ENCODE results near the gene SFN. TPM values are rescaled to one million over a fixed set of nuclear protein-coding genes. Genes with fewer than 3 reads are reported as not detected.
A peak's percentile ranks its signal among the peaks of the same experiment; 100 is the strongest.

The SFN gene
- total RNA-seq, 1 experiment from 2014 or later = 14.3 TPM

GRCh38 chr1:26827106-26827604 lies 35.8 kb upstream of the SFN start (continued):
- TF ChIP-seq, protein P1, sequence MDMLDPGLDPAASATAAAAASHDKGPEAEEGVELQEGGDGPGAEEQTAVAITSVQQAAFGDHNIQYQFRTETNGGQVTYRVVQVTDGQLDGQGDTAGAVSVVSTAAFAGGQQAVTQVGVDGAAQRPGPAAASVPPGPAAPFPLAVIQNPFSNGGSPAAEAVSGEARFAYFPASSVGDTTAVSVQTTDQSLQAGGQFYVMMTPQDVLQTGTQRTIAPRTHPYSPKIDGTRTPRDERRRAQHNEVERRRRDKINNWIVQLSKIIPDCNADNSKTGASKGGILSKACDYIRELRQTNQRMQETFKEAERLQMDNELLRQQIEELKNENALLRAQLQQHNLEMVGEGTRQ (CRISPR knock-in tag; IDR thresholded peaks at IDR 0.05) = no peak
- TF ChIP-seq ATF3 (CRISPR knock-in tag; conservative IDR thresholded peaks at IDR 0.05) = no peak
- TF ChIP-seq AR (CRISPR knock-in tag; IDR thresholded peaks at IDR 0.05) = no peak

GRCh38 chr1:26827663-26828062 lies 35.3 kb upstream of the SFN start:
- peaks cover 35% of the 10 kb centered on the region for H3K4me1 Mint-ChIP-seq
- CTCF ChIA-PET = interaction anchor here (0.7 to 1.0 kb wide), 3 partner anchors 28 to 39 kb away, joined by 3 read pairs; partner anchors contain the start of gene SFN
- peaks cover 4% of the 10 kb centered on the region for H3K36me3 Mint-ChIP-seq
- H3K4me3 Mint-ChIP-seq = peak overlapping the region; percentile 77
- DNase-seq (ENCODE audit: low spot score) (peak; percentile 35), ATAC-seq (no peak)
- no peak overlapping the region; the same call in 1 of the 2 replicates for H3K27ac Mint-ChIP-seq
- POLR2A ChIA-PET = interaction anchor here (0.6 kb wide), 1 partner anchor 205 kb away, joined by 6 read pairs; no protein-coding TSS in a partner anchor
- peaks cover 2% of the 10 kb centered on the region; the same call in 1 of the 2 replicates for H3K27me3 Mint-ChIP-seq (ENCODE audit: low read depth)
- peaks cover 4% of the 10 kb centered on the region for H3K9me3 Mint-ChIP-seq
- TF ChIP-seq PRDM15 (CRISPR knock-in tag; IDR thresholded peaks at IDR 0.05) (no peak), ZNF219 (CRISPR knock-in tag; IDR thresholded peaks at IDR 0.05; ENCODE audit: borderline replicate concordance) (no peak), E2F5 (CRISPR knock-in tag; IDR thresholded peaks at IDR 0.05) (no peak), ZNF532 (CRISPR knock-in tag; IDR thresholded peaks at IDR 0.05; ENCODE audit: borderline replicate concordance) (no peak), GABPB1 (CRISPR knock-in tag; IDR thresholded peaks at IDR 0.05) (no peak), ZBTB43 (CRISPR knock-in tag; IDR thresholded peaks at IDR 0.05) (no peak), ELF4 (CRISPR knock-in tag; IDR thresholded peaks at IDR 0.05; ENCODE audit: low read depth) (no peak), ARID4B (CRISPR knock-in tag; IDR thresholded peaks at IDR 0.05; ENCODE audit: borderline replicate concordance) (no peak), ATF6 (CRISPR knock-in tag; IDR thresholded peaks at IDR 0.05) (no peak), NFE2L1 (CRISPR knock-in tag; IDR thresholded peaks at IDR 0.05) (no peak)

Measured in WTC11 (cell line).